ENCODE results near the gene LEFTY1.
A peak's percentile ranks its signal among the peaks of the same experiment; 100 is the strongest.
"Not testable (repeated sequence)": the region's sequence is repeated elsewhere in the genome, so short reads cannot be mapped to it uniquely, and the experiment has no call there.

LEFTY1 gene

DNA sequence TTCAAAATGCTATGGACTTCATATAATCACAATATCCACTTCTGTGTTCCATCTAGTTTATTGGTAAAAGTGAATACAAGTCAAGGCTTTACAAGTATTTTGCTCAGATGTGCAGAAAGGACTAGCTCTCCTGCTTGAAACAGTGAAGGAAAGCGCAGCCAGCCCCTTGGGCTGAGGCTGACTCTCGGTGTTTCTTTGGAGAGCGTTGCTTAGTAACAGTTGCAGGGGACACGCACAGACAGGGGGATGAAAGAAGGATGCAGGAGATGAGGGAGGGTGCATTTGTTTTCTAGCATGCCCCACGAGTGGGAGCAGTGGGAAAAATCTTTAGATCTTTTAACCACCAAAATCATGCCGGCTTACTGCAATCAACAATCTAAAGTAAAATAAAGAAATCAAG is 26.0 kb upstream of the LEFTY1 start:
- no peak for DNase-seq

DNA sequence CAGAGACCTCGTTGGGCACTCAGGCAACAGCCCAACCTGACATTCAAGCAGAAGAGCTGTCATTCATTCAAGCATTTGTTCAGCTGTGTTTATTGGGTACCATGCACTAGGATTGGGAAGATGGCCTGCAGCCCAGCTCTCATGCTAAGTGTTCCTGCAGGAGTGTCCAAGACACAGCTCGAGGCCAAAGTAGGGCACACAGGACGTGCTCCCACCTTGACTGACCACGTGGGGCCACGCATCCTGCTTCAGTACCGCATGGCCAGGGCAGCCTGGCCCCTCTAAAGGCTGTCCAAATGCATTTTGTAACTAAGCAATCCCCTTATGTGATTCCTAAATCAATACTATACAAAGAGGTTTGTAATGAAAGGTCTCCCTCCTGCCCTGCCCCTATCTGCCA is 25.4 kb upstream of the LEFTY1 start:
- no peak for DNase-seq

DNA sequence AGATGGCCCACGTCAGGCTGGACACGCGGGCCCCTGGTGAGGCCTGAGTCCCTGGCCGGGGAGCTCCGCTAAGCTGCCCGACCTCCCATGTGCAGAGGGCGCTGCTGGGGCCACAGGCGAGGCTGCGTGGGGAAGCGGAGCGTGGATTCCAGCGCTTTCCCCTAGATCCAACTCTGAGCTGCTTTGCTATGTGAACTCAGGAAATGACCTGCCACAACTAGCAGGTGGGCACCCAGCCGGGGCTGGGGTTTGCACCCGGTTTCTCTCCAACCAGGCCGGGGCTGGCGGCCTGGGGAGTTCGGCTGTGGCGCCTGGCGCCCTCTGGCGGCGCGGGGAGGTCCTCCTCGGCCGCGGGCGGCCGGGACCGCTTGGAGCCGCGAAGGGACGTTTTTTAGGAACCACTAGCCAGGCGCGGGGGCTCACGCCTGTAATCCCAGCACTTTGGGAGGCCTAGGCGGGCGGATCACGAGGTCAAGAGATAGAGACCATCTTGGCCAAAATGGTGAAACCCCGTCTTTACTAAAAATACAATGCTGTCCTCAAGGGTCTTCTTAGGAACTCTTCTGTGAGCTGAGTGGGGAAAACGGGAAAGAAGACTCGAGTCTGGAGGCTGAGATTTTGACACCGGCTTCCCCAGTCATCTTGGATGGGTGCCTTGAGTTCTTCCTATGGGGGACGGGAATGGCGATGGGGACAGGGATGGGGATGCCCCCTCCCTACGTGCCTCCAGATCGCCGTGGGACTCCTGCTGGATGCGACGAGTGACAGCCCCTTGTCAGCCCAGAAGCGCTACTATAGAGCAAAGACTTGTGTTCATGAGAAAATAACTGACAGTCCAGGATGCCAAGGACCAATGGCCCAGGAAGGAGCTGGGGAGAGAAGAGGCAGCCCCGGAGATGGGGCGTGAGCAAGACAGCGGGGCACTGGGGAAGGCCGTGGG is 22.5 kb upstream of the LEFTY1 start:
- DNase-seq = peak; percentile 91

- no peak for DNase-seq
These were observed 20.5 kb upstream of the LEFTY1 start for GRCh38 chr1:225909477-225909876.

DNA sequence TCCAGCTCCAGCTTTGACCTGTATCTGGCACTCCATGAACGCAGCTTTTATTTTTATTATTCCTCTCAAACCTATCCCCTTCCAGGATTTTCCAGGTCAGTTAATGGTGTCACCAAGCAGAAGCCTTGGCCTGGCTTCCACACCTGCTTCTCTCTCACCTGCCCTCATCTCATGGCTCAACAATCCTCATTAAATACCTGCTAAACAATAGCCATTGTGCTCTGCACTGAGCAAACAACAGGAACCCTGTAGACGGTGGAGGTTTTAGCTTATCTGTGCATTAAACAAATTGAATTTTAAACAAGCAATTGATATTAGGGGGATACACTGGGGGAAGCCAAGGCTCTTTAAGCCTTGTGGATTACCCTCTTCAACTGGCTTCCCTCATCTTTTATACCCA is 19.8 kb upstream of the LEFTY1 start:
- DNase-seq = no peak

DNA sequence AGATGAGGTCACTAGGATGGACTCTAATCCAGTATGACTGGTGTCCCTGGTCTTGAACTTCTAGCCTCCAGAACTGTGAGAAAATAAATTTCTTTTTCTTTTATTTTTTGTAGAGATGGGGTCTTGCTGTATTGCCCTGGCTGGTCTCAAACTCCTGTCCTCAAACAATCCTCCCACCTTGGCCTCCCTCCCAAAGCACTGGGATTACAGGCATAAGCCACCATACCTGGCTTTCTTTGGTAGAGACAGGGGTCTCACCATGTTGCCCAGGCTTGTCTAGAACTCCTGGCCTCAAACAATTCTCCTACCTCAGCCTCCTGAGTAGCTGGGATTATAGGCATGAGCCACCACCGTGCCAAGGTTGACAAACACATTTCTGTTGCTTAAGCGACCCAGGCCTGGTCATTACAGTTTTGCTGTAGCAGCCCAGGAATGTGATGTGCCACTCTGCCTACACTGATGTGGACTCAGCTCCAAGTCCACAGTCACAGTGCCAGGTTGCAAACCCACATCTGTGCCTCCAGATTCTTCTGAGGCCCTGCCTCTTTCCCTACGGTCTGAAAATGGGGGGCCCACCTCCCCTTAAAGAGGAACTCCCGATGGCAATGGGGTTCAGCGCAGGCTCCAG is 19.2 kb upstream of the LEFTY1 start:
- no peak for DNase-seq

GRCh38 chr1:225907341-225907740 is 18.4 kb upstream of the LEFTY1 start:
- DNase-seq = no peak

GRCh38 chr1:225906467-225906866 is 17.5 kb upstream of the LEFTY1 start:
- no peak for DNase-seq

- DNase-seq = no peak
These were observed 14.7 kb upstream of the LEFTY1 start for GRCh38 chr1:225903623-225904022.

DNA sequence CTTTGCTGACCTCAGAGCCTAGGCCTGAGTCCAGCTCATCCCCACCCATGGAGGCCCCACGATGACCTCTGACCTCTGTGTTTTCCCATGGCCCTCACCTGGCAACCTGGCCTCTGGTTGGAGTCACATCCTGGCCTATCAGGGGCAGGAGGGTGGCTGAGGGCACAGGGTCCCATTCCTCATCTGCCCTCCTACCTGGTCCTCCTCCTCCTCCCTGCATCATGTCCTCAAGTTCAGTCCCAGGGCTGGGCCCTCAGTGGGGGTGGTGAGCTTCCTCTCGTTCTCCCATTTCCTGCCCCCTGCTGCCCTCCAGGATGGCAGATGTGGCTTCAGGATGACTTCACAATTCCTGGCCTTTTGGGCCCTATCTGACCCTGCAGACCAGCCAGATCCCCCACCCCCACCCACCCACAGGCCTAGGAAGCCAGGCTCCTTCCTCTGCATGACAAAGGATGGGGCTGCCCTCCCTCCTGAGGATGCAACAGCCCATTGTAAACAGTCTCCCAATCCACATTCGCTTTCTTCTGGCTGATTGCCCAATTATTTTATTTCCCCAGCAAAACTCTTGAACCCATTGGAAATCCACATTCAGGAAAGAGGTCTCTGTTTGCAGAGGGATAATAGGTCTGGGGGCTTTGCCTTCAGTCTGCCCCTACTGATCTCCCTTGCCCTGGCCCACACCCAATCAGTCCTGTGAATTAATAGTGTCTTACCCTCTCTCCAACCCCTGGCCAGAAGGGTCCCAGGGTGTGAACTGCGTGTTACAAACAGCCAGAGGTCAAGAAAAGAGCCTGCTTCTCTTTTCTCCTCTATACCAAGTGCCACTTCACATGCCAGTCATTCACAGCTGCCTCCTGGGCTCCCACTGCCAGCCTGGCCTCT is 10.3 kb upstream of the LEFTY1 start:
- DNase-seq = no peak

DNA sequence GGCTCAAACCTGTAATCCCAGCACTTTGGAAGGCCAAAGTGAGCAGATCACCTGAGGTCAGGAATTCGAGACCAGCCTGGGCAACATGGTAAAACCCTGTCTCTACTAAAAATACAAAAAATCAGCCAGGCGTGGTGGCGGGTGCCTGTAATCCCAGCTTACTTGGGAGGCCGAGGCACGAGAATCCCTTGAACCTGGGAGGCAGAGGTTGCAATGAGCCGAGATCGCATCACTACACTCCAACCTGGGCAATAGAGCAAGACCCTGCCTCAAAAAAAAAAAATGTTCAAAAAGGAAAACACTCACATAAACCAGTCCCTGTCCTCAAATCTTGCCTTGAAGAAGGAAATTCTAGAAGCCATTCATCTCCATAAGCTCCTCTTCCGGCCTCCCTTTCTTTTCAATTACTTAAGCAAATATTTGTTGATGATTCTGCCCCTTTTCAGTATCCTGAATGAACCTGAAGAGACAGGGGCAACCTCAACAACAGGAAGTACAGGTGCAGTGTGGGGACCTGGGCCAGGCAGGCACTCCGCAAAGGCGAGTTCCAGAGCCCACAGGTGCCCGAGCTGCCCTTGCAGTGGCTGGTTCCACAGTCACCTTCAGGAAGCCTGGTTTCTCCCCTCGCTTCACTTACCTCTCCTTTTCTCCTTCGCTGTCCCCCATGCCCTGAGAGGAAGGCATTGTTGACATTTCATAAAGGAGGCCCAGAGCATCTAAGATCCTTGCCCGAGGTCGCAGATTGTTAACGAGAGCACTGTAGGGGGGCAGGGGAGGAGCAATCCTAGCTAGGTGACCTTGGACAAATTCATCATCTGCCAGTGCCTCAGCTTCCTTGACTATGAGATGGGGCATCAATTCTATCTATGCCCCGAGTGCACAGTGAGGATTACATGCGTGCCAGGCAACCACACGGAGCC is 8.9 kb upstream of the LEFTY1 start:
- DNase-seq = no peak

DNA sequence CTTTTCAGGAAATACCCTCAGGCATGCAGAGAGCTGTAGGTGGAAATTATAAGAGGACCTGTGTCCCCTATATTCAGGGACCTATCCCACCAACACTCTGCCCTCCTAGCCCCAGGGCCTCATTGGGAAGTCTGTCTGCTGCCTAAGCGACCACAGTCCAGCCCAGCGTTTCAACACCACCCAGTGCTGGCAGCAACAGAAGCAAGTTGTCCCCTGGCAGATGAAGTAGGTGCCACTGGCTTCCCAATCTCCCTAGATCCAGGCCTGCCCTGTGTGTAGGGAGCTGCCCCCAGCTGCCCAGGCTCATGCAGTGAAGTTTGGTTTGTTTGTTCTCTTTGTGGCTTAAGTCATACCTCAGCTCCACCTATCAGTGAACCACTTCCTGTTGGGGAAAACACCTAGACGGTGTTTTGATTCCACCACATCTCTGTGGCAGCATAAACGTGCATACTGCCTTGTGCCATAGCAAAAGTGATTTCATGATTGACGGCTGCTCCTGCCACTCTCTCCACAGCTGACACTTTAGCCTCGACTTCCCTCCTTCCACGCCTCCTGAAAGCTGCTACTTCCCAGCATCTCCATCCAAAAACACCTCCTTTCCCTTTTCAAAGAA is 8.1 kb upstream of the LEFTY1 start:
- DNase-seq = peak; percentile 66

DNA sequence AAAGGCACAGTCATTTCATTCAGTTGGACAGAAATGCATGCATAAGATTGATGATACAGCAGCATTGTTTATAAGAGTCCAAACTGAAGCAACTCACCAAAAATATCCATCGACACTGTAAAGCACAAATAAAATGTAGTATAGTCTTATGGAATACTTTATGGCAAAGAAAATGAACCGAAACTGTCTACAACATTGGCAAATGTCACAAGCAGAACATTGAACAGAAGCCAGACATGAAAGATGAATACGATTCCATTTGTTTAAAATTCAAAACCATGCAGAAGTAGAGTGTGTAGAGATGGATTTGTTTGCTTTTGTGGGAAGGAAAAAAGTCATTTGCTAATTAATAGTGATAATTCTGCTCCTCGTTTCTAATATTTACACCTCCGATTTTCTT is 7.5 kb upstream of the LEFTY1 start:
- DNase-seq = no peak

DNA sequence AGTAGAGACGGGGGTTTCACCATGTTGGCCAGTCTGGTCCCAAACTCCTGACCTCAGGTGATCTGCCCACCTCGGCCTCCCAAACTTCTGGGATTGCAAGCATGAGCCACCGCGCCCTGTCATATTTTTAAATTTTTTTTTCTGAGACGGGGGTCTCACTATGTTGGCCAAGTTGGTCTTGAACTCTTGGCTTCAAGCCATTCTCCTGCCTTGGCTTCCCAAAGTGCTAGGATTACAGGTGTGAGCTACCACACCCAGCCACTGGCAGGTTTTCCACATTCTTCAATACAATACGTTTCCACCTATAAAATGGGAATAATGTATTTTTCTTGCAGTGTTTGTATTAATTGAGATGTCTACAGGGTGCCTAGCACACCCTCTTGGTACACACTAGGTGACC is 3.4 kb upstream of the LEFTY1 start:
- DNase-seq = no peak

- no peak for DNase-seq
These were observed 2.5 kb upstream of the LEFTY1 start for GRCh38 chr1:225891229-225891972.

DNA sequence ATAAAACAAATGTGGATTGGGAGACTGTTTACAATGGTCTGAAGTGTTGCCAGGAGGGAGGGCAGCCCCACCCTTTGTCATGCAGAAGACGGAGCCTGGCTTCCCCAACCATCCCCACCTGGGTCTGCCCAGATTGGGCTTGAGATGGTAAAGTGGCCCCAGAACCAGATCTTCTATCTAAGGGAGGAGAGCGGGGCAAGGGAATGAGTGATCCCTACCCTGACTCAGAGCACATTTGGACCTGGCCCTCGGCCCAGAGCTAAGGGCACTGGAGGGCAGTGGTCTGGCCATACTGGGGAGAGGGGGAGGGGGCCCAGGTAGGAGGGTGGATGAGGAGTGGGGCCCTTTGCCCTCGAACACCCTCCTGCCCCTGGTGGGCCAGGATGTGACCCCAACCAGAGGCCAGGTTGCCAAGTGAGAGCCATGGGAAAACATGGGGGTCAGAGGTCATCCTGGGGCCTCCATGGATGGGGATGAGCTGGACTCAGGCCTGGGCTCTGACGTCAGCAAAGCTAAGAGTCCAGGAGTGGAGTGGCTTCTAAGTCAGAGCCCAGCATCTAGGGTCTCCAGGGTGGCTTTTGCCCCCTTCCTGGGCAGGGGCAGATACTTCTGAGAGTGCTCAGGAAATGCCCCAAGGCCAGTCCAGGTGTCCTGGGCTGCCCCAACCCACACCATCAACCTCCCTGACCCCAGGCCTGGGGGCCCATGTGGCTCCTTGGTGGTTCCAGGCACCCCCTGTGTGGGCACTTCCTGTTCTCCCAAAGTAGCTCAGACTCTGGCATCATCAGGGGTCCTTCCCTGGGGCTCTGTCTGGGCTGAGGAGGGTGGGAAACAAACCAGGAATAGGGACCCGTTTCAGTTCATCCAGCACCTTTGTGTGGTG is 1.6 kb upstream of the LEFTY1 start:
- no peak for DNase-seq

DNA sequence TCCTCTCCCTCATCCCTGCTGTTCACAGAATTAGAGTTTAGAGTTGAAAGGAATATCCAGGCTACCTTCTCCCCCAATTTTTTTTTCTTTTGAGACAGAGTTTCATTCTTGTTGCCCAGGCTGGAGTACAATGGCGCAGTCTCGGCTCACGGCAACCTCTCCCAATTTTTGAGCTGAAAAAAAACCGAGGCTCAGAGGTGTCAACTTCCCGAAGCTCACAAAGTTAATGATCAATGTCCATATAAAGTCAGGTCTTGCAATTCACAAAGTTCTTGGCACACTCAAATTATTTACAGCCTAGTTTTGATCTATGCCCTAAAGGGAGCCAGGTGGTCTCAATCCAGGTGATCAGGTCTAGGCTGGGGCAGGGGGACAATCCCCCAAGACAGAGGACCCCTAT is 797 bp upstream of the LEFTY1 start:
- no peak for DNase-seq

- DNase-seq = no peak
These were observed 553 bp downstream of the LEFTY1 start for GRCh38 chr1:225888289-225888897.

- not testable (repeated sequence) for DNase-seq
These were observed 1.2 kb downstream of the LEFTY1 start for GRCh38 chr1:225887554-225888288.
